NB4 (cell line): Measurements from ENCODE around the gene SPPL3.

Source experiments
- CTCF ChIP-seq: IDR thresholded peaks from one replicate; pipeline ENCODE4 v1.5.1; 2012; ENCODE audit warnings: low read depth, low read length
- POLR2A ChIP-seq: IDR thresholded peaks from 2 replicates; pipeline ENCODE4 v1.6.1; 2011; ENCODE audit warnings: mild to moderate bottlenecking; ENCODE audit not compliant: insufficient read length; ENCODE audit errors: extremely low read depth

- TF ChIP-seq CTCF (no peak), POLR2A (no peak)
Measured at GRCh38 chr12:120826335-120826734, 77.8 kb downstream of the SPPL3 start.
